ENCODE data around the gene ZDHHC15. TPM values are rescaled to one million over a fixed set of nuclear protein-coding genes. Genes with fewer than 3 reads are reported as not detected.
"Not testable (repeated sequence)": the region's sequence is repeated elsewhere in the genome, so short reads cannot be mapped to it uniquely, and the experiment has no call there.

The ZDHHC15 gene, protein sequence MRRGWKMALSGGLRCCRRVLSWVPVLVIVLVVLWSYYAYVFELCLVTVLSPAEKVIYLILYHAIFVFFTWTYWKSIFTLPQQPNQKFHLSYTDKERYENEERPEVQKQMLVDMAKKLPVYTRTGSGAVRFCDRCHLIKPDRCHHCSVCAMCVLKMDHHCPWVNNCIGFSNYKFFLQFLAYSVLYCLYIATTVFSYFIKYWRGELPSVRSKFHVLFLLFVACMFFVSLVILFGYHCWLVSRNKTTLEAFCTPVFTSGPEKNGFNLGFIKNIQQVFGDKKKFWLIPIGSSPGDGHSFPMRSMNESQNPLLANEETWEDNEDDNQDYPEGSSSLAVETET
- total RNA-seq (2014; rRNA removed; shearing (Covaris generic)): not detected in 2 replicates

DNA sequence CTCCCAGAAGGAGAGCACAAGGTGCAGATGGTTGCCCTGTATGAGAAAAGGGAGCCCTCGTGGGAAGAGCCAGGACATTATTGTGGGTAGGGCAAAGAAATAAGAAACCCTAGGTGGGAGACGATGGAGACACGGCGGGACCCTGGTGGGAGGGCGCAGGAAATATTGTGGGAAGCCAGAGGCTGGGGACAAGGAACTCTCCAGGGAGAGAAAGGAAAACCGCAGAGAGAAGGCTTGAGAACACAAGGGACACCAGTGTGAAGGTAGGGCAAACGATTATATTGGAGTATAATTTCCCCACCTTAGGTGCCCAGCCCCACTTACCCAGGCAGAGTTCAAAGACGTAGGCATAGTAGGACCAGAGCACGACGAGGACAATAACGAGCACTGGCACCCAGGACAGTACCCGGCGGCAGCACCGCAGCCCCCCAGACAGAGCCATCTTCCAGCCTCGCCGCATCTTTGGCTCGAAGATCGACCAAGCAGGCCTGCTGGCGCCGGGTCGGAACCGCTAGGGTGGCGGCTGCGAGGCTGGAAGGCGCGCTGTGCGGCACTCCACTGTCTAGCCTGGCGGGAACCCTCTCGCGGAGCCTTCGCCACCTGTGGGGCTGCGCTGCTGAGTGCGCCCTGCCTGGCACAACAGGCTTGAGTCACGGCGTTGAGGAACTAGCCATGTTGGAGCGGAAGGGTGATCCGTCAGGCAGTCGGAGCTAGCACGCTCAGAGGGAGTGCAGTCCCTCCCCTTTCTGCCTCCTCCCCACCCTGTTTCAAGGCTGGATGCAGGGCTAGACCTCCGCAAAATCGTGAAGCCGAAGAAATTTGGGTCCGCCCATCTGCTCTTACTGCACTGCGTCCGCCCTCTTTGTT, at the start of gene ZDHHC15:
TSS of gene ZDHHC15 (minus strand) at position 473 of the 867 bp plus-strand sequence. CDS start at position 460, 13 bp downstream.
- Histone ChIP-seq H3K9me3 (replicated peaks) (no peaks in the 10 kb centered on the region), H3K36me3 (no peaks in the 10 kb centered on the region), H3K27ac (no peak within 1 kb of the TSS), H3K27me3 (replicated peaks) (no peaks in the 10 kb centered on the region), H3K4me1 (replicated peaks) (no peaks in the 10 kb centered on the region), H3K4me3 (no peak within 1 kb of the TSS)
- no peak for DNase-seq (ENCODE audit: low read depth in 1 of 2, low spot score in 2 of 2)

DNA sequence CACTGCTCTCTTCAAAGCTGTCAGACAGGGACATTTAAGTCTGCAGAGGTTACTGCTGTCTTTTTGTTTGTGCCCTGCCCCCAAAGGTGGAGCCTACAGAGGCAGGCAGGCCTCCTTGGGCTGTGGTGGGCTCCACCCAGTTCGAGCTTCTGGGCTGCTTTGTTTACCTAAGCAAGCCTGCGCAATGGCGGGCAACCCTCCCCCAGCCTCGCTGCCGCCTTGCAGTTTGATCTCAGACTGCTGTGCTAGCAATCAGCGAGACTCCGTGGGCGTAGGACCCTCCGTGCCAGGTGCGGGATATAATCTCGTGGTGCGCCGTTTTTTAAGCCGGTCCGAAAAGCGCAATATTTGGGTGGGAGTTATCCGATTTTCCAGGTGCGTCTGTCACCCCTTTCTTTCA, 37.7 kb upstream of the ZDHHC15 start:
- not testable (repeated sequence) for H3K9me3 ChIP-seq (replicated peaks); H3K4me3 ChIP-seq; H3K4me1 ChIP-seq (replicated peaks); DNase-seq (ENCODE audit: low read depth in 1 of 2, low spot score in 2 of 2); H3K36me3 ChIP-seq; H3K27ac ChIP-seq; H3K27me3 ChIP-seq (replicated peaks)

DNA sequence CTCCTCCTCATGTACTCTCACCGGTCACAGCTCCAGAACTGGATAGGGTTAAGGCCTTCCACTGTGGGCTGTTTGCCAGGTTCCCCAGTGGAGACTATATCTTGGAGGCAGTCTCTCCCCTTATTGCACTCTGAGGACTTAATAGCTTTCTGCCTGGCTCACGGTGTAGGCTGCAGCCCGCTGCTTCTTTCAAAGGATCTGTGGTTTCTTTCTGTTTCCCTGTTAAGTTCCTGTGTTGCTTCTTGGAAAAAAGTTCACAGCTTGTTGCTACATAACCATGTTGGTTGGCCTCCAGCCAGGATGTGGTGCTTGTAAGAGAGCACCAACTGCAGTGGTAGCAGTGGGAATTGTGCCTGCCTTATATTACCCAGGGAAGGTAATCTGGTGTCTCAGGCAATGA, 24.9 kb upstream of the ZDHHC15 start:
- no peaks in the 10 kb centered on the region for H3K4me1 ChIP-seq (replicated peaks)
- no peak for DNase-seq (ENCODE audit: low read depth in 1 of 2, low spot score in 2 of 2)

DNA sequence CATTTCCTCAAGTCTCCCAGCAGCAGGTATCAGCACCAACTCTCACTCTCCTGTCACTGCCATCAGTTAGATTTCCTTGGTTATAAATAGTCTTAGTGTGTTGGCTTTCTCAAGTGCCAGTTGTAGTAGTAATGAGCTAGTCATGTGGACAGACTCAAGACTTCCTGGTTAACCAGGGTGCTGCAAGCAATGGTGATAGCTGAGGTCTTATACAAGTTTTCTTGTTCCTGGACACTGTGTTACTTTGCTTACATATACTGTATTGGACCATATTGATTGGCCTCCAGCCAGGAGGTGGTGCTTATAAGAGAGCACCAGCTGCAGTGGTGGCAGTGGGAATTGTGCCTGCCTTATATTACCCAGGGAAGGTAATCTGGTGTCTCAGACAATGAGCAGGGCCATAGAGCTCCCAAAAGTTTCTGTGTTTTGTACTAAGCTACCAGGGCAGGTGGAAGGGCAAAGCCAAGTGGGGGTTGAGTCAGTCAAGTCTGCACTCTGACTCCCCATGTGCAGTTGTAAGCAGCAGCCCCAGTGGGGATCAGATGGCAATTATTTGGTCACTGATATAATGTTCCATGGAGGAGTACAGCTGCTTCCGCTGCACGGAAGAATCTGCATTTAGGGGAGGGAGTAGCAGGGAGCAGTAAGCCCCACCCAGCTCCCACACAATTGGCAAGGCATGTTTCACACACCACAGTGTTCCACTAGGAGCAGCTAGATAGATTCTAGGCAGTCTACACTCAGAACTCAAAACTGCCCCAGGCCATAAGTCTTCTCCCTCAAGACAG, 24.1 kb upstream of the ZDHHC15 start:
- Histone ChIP-seq H3K4me1 (replicated peaks) (no peaks in the 10 kb centered on the region), H3K9me3 (replicated peaks) (no peaks in the 10 kb centered on the region)
- no peak for DNase-seq (ENCODE audit: low read depth in 1 of 2, low spot score in 2 of 2)

More for the DNA sequence above, 24.9 kb upstream of the ZDHHC15 start:
- no peak overlapping the region for H3K27ac ChIP-seq
- H3K9me3 ChIP-seq (replicated peaks): no peaks in the 10 kb centered on the region
- H3K36me3 ChIP-seq: no peaks in the 10 kb centered on the region
- no peaks in the 10 kb centered on the region for H3K27me3 ChIP-seq (replicated peaks)
- H3K4me3 ChIP-seq: no peak overlapping the region

DNA sequence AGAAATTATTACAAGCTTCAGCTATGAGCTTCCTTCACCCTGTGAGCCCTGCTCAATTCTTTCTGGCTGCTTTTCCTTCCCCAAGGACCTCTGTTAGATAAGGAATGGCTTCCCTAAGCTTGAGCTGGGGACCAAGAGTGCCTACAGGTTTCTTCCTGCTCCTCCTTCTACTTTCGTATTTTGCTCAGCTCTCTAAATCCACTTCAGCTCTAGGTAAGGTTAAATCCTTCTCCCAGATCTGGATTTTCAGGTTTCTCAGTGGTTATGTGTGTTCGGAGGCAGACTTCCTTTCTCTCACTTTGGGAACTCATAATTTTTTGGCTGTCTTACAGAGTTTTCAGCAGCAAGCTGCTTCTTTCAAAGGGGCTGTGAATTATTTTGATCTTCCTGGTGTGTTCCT, 21.9 kb upstream of the ZDHHC15 start:
- DNase-seq (ENCODE audit: low read depth in 1 of 2, low spot score in 2 of 2): no peak
- H3K27me3 ChIP-seq (replicated peaks): no peaks in the 10 kb centered on the region
- no peaks in the 10 kb centered on the region for H3K36me3 ChIP-seq
- no peak overlapping the region for H3K27ac ChIP-seq
- no peaks in the 10 kb centered on the region for H3K4me1 ChIP-seq (replicated peaks)
- no peak overlapping the region for H3K4me3 ChIP-seq
- H3K9me3 ChIP-seq (replicated peaks): no peaks in the 10 kb centered on the region

More for the DNA sequence above, 24.1 kb upstream of the ZDHHC15 start:
- Histone ChIP-seq H3K27me3 (replicated peaks) (no peaks in the 10 kb centered on the region), H3K27ac (no peak overlapping the region), H3K36me3 (no peaks in the 10 kb centered on the region), H3K4me3 (no peak overlapping the region)

DNA sequence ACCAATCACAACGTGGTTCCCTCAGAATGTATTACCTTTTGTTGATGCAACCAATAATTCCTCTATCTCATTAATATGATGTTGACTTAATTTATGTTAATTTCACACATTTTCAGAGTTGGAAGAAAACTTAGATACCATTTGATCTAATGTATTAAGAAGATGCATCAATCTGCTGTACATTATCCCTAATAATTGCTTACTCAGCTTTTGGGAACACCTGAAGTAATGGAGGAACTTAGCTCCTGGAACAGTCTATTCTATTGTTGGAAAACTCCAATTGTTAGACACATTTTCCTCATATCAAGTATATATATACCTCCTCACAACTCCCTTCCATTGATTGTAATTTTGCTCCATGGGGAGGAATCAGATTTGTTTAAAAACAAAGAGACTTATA, 38.9 kb downstream of the ZDHHC15 start:
- no peaks in the 10 kb centered on the region for H3K27me3 ChIP-seq (replicated peaks)
- no peaks in the 10 kb centered on the region for H3K4me1 ChIP-seq (replicated peaks)
- no peaks in the 10 kb centered on the region for H3K36me3 ChIP-seq
- DNase-seq (ENCODE audit: low read depth in 1 of 2, low spot score in 2 of 2): no peak
- no peak overlapping the region for H3K4me3 ChIP-seq
- no peaks in the 10 kb centered on the region for H3K9me3 ChIP-seq (replicated peaks)
- no peak overlapping the region for H3K27ac ChIP-seq

DNA sequence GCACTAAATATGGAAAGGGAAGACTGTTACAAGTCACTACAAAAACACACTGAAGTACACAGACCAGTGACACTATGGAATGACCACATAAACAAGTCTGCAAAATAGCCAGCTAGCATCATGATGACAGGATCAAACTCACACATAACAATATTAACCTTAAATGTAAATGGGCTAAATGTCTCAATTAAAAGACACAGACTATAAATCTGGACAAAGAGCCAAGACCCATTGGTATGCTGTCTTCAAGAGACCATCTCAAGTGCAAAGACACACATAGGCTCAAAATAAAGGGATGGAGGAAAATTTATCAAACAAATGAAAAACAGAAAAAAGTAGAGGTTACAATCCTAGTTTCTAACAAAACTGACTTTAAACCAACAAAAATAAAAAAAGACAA, 61.1 kb downstream of the ZDHHC15 start:
- H3K4me3 ChIP-seq; H3K4me1 ChIP-seq (replicated peaks); DNase-seq (ENCODE audit: low read depth in 1 of 2, low spot score in 2 of 2); H3K9me3 ChIP-seq (replicated peaks); H3K27ac ChIP-seq; H3K27me3 ChIP-seq (replicated peaks); H3K36me3 ChIP-seq: not testable (repeated sequence)

DNA sequence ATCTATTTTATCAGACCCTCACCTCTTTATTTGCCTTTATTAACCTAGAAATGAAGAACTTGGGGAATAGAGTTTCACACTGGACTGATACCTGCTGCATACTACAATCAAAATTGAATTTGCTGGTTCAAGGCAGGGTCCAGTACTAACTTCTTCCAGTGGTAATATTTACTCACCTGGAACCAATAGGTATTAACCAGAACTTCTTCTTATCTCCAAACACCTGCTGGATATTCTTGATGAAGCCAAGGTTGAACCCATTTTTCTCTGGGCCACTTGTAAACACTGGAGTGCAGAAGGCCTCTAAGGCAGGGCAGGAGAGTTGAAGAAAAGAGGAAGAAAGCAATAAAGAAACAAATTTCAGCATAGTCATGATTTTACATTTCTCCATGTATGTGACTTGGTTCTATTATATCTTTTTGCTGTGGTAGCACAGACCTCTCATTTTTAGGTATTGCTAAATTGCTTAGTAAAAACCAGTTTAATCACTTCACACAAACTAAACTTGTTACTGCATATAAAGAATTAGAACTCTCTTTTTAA, 101.1 kb downstream of the ZDHHC15 start:
- Histone ChIP-seq H3K27me3 (replicated peaks) (no peaks in the 10 kb centered on the region), H3K4me3 (no peak overlapping the region), H3K27ac (no peak overlapping the region), H3K36me3 (no peaks in the 10 kb centered on the region), H3K9me3 (replicated peaks) (no peaks in the 10 kb centered on the region), H3K4me1 (replicated peaks) (no peaks in the 10 kb centered on the region)
- DNase-seq (ENCODE audit: low read depth in 1 of 2, low spot score in 2 of 2): no peak

DNA sequence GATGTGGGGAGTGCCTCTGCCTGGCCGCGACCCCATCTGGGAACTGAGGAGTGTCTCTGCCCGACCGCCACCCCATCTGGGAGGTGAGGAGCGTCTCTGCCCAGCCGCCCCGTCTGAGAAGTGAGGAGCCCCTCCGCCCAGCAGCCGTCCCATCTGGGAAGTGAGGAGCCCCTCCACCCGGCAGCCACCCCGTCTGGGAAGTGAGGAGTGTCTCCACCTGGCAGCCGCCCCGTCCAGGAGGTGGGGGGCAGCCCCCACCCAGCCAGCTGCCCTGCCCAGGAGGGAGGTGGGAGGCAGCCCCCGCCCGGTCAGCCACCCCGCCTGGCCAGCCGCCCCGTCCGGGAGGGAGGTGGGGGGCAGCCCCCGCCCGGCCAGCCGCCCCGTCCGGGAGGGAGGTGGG, 115.7 kb downstream of the ZDHHC15 start:
- not testable (repeated sequence) for H3K4me3 ChIP-seq; H3K27ac ChIP-seq; H3K4me1 ChIP-seq (replicated peaks); H3K27me3 ChIP-seq (replicated peaks); H3K9me3 ChIP-seq (replicated peaks); DNase-seq (ENCODE audit: low read depth in 1 of 2, low spot score in 2 of 2); H3K36me3 ChIP-seq

DNA sequence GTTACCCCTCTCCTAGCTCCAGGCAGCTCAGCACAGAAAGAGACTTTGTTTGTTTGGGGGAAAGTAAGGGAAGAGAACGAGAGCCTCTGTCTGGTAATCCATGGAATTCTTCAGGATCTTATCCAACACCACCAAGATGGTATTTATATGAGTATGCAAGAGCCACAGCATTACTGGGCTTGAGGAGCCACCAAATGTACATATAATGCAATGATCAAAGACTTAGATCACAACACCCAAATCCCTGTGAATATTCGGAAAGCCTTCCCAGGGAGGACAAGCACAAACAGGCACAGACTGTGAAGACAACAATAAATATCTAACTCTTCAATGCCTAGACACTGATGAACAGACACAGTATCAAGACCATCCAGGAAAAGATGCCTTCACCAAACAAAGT, 132.4 kb downstream of the ZDHHC15 start:
- Histone ChIP-seq H3K4me3 (no peak overlapping the region), H3K27ac (no peak overlapping the region), H3K4me1 (replicated peaks) (no peaks in the 10 kb centered on the region), H3K27me3 (replicated peaks) (no peaks in the 10 kb centered on the region), H3K9me3 (replicated peaks) (no peaks in the 10 kb centered on the region), H3K36me3 (no peaks in the 10 kb centered on the region)
- DNase-seq (ENCODE audit: low read depth in 1 of 2, low spot score in 2 of 2): no peak

DNA sequence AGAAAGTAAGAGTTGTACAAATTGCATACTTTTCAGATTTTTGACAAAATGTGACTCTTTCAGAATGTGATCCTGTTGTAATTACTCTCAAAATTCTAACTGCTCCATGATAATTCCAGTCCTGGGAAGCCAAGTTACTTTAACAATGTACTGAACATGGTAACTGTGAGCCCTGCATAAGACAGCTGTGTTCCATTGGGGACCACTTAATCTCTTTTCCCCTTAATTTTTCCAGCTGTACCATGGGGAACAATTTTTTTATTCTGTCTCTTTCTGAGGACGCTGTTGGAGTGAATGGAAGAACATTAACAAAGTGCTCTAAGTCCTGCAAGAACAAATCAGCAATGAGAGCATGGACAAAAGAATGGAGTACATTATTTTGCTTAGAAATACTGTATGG, 153.1 kb downstream of the ZDHHC15 start:
- no peak for DNase-seq (ENCODE audit: low read depth in 1 of 2, low spot score in 2 of 2)
- Histone ChIP-seq H3K4me3 (no peak overlapping the region), H3K27me3 (replicated peaks) (no peaks in the 10 kb centered on the region), H3K4me1 (replicated peaks) (no peaks in the 10 kb centered on the region), H3K27ac (no peak overlapping the region), H3K9me3 (replicated peaks) (no peaks in the 10 kb centered on the region), H3K36me3 (no peaks in the 10 kb centered on the region)

DNA sequence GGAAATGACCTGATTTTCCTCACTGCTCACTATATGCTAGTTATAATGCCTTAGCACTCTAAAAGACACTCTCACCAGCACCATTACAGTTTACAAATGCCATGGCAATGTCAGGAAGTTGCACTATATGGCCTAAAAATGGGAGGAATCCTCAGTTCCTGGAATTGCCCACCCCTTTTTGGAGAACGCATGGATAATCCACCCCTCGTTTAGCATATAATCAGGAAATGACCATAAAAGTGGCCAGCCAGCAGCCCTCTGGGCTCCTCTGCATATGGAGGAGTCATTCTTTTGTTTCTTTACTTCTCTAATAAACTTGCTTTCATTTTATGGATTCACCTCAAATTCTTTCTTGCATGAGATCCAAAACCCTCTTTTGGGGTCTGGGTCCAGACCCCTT, 156.0 kb downstream of the ZDHHC15 start:
- Histone ChIP-seq H3K4me3 (no peak overlapping the region), H3K4me1 (replicated peaks) (no peaks in the 10 kb centered on the region), H3K27ac (no peak overlapping the region), H3K36me3 (no peaks in the 10 kb centered on the region), H3K9me3 (replicated peaks) (no peaks in the 10 kb centered on the region), H3K27me3 (replicated peaks) (no peaks in the 10 kb centered on the region)
- DNase-seq (ENCODE audit: low read depth in 1 of 2, low spot score in 2 of 2): no peak

DNA sequence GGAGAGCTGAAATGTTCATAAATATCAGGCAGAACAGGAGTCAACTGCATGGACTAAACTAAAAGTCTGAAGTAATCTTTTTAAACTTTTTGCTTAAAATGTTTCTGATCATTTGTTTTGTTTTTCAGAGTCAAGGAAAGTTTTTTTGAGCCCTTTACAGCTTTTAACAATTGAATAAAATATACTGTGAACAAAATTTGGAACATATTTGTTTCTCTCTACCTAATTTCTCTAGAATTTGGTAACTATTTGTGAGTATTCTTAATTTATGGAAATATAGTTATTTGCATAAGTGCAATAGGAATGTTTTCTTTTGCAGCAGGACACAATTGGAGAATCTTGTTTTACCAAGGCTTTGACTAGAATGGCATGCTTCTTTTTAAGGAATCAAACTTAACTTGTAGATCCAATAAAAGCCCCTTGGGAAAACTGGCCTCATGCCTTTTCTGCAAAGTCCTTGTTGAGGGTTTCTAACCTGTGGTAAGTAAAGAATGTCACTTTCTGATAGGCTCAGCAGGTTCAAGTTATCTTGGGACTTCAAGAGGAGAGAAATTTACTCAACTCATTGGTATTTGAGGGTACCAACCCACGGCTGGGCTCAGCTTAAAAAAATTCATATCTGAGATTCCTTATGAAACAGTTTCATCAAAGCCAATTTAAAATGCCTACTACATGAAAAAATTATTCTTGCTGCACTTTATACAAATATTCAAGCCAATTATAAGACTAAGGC, 157.4 kb downstream of the ZDHHC15 start:
- H3K27ac ChIP-seq: no peak overlapping the region
- DNase-seq (ENCODE audit: low read depth in 1 of 2, low spot score in 2 of 2): no peak

More for the DNA sequence above, 157.4 kb downstream of the ZDHHC15 start:
- Histone ChIP-seq H3K4me3 (no peak overlapping the region), H3K4me1 (replicated peaks) (no peaks in the 10 kb centered on the region), H3K36me3 (no peaks in the 10 kb centered on the region), H3K27me3 (replicated peaks) (no peaks in the 10 kb centered on the region), H3K9me3 (replicated peaks) (no peaks in the 10 kb centered on the region)

Measured in SJSA1 (cell line).